Gastroesophageal sphincter (tissue), 3 donors: ENCODE measurements around the gene TMEM245.

ENCODE experiments used
- CTCF ChIP-seq, 4 experiments: fragments of 200-600 bp in 2 of 4; fragments of 450-650 bp in 2 of 4; sonication (generic) in 1 of 4; IDR thresholded peaks; one replicate each; pipeline ENCODE4 v1.5.1; 2017 to 2019; ENCODE audit warnings: antibody characterized with exemption in 4 of 4, mild to moderate bottlenecking in 2 of 4, moderate library complexity in 2 of 4
- POLR2A ChIP-seq, 2 donors: fragments of 450-650 bp; IDR thresholded peaks; one replicate each; pipeline ENCODE4 v1.6.1; 2017; ENCODE audit warnings: antibody characterized with exemption in 2 of 2, mild to moderate bottlenecking in 2 of 2, moderate library complexity in 1 of 2
- POLR2AphosphoS5 ChIP-seq: sonication (generic); formaldehyde crosslinking; IDR thresholded peaks from one replicate; pipeline ENCODE4 v1.6.1; 2017; ENCODE audit warnings: antibody characterized with exemption

- TF ChIP-seq POLR2AphosphoS5, result no peak
- TF ChIP-seq CTCF (IDR thresholded peaks at IDR 0.05), result no peak
- no peak for TF ChIP-seq POLR2A (IDR thresholded peaks at IDR 0.05)
Observed at GRCh38 chr9:109156708-109157107, 37.0 kb upstream of the TMEM245 start.
